ENCODE results near the gene CEACAM19. TPM values are rescaled to one million over a fixed set of nuclear protein-coding genes. Genes with fewer than 3 reads are reported as not detected.
"Not testable (repeated sequence)": the region's sequence is repeated elsewhere in the genome, so short reads cannot be mapped to it uniquely, and the experiment has no call there.

The CEACAM19 gene
- total and polyA plus RNA-seq, 9 of the 15 experiments (the other 6 are each of a cell fraction or from before 2014, with no cell fraction given) = 0.15 to 0.30 (median 0.23) TPM; not detected in 5

DNA sequence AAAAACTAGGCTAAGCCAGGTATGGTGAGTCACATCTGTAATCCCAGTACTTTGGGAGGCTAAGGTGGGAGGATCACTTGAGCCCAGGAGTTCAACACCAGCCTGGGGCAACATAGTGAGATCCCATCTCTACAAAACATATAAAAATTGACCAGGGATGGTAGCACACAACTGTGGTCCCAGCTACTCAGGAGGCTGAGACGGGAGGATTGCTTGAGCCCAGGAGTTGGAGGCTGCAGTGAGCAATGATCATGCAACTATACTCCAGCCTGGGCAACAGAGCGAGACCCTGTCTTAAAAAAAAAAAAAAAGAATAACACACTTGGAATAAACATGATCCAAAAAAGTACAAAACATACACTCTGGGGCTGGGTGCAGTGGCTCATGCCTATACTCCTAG, 1.3 kb upstream of the CEACAM19 start:
- in situ Hi-C loops (cut with MboI); DNase-seq (ENCODE audit: extremely low read depth in 1 of 4, low spot score in 3 of 4); H3K27ac ChIP-seq (ENCODE audit: extremely low read depth, low read depth, low read length); H4K20me1 ChIP-seq (replicated peaks; ENCODE audit: control insufficient read depth, insufficient read depth, low read length); H3K4me3 ChIP-seq; H3K9me1 ChIP-seq (ENCODE audit: control insufficient read depth, insufficient read depth, low read length); FAIRE-seq; H3K9me3 ChIP-seq (replicated peaks; ENCODE audit: control insufficient read depth, insufficient read depth, low read depth, low read length); POLR2A ChIA-PET; H3K4me2 ChIP-seq (ENCODE audit: insufficient read depth, low read length); ATAC-seq; H3K4me1 ChIP-seq (replicated peaks in 1 of 2; ENCODE audit: control insufficient read depth in 2 of 2, insufficient read depth in 2 of 2, low read length in 2 of 2); H2AFZ ChIP-seq (ENCODE audit: low read depth, low read length); CTCF ChIA-PET (ENCODE audit: low intra/inter-chr PET ratio); intact Hi-C loops (cut with micrococcal nuclease); BruUV-seq (replicated peaks); H3K36me3 ChIP-seq (ENCODE audit: control insufficient read depth, insufficient read depth, low read length); H3K27me3 ChIP-seq (ENCODE audit: control insufficient read depth in 2 of 2, insufficient read depth in 2 of 2, low read length in 2 of 2); H3K79me2 ChIP-seq (ENCODE audit: control insufficient read depth, insufficient read depth, low read length); H3K9ac ChIP-seq (ENCODE audit: insufficient read depth in 1 of 2, low read depth in 2 of 2, low read length in 2 of 2): not testable (repeated sequence)
- peak; percentile 50 for TF ChIP-seq BCOR (IDR thresholded peaks at IDR 0.05)
- peak; percentile 94 for TF ChIP-seq ZNF121 (CRISPR knock-in tag; conservative IDR thresholded peaks at IDR 0.05)
- WGBS (ENCODE audit: insufficient coverage, low coverage, missing lambda C conversion rate) = 18% methylated on average over 1 of the region's 2 CpGs

DNA sequence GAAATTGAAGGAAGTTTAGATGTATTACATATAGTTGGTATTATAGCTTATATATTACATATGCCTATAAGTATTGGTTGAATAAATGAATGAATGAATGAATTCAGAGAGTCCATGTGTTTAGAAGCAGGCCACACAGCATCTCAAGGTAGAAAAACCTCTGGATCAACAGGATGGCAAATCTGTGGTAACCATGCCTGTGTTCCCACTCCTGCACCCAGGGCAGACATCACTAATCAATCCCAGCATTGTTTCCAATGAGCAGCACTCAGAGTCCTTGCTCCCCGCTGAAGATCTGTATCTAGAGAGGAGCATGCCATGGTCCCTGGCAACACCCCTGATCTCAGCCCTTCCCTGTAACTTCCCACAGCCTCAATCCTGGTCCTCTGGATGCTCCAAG, 944 bp downstream of the CEACAM19 start:
- Histone ChIP-seq H3K27me3 (ENCODE audit: control insufficient read depth in 2 of 2, insufficient read depth in 2 of 2, low read length in 2 of 2) (no peaks in the 10 kb centered on the region), H3K79me2 (ENCODE audit: control insufficient read depth, insufficient read depth, low read length) (no peaks in the 10 kb centered on the region), H3K4me3 (no peak overlapping the region), H4K20me1 (replicated peaks; ENCODE audit: control insufficient read depth, insufficient read depth, low read length) (no peaks in the 10 kb centered on the region; the same call in 1 of the 2 replicates), H3K4me1 (replicated peaks in 1 of 2; ENCODE audit: control insufficient read depth in 2 of 2, insufficient read depth in 2 of 2, low read length in 2 of 2) (peaks cover 0 to 3% of the 10 kb centered on the region in 2 experiments; a peak in 1 of 5 replicates), H3K9me3 (replicated peaks; ENCODE audit: control insufficient read depth, insufficient read depth, low read depth, low read length) (no peaks in the 10 kb centered on the region), H3K9ac (ENCODE audit: insufficient read depth in 1 of 2, low read depth in 2 of 2, low read length in 2 of 2) (no peak overlapping the region), H3K9me1 (ENCODE audit: control insufficient read depth, insufficient read depth, low read length) (no peaks in the 10 kb centered on the region), H2AFZ (ENCODE audit: low read depth, low read length) (no peak overlapping the region), H3K4me2 (ENCODE audit: insufficient read depth, low read length) (no peak overlapping the region), H3K36me3 (ENCODE audit: control insufficient read depth, insufficient read depth, low read length) (no peaks in the 10 kb centered on the region), H3K27ac (ENCODE audit: extremely low read depth, low read depth, low read length) (no peak overlapping the region)
- DNase-seq (ENCODE audit: extremely low read depth in 1 of 4, low spot score in 3 of 4) (no peak), FAIRE-seq (no peak), ATAC-seq (no peak)
- POLR2A ChIA-PET = no interaction called here
- 20% methylated on average over 1 of the region's 1 CpG for WGBS (ENCODE audit: insufficient coverage, low coverage, missing lambda C conversion rate)
- intact Hi-C loops (cut with micrococcal nuclease) (no loop called here), in situ Hi-C loops (cut with MboI) (no loop called here)
- CTCF ChIA-PET (ENCODE audit: low intra/inter-chr PET ratio) = no interaction called here
- no TSS peak for BruUV-seq (replicated peaks)
- peak; percentile 67; the same call in 1 of the 2 replicates for TF ChIP-seq ZNF24 (IDR thresholded peaks at IDR 0.05)
- TF ChIP-seq ZNF696 (CRISPR knock-in tag; conservative IDR thresholded peaks at IDR 0.05) = no peak
- peak; percentile 98 for TF ChIP-seq ZNF23 (CRISPR knock-in tag; IDR thresholded peaks at IDR 0.05)
- peak; percentile 46 for TF ChIP-seq RBM25 (IDR thresholded peaks at IDR 0.05; ENCODE audit: low read depth, low read length, severe bottlenecking)
- TF ChIP-seq GATAD2A (IDR thresholded peaks at IDR 0.05) = no peak
- TF ChIP-seq, protein P1, sequence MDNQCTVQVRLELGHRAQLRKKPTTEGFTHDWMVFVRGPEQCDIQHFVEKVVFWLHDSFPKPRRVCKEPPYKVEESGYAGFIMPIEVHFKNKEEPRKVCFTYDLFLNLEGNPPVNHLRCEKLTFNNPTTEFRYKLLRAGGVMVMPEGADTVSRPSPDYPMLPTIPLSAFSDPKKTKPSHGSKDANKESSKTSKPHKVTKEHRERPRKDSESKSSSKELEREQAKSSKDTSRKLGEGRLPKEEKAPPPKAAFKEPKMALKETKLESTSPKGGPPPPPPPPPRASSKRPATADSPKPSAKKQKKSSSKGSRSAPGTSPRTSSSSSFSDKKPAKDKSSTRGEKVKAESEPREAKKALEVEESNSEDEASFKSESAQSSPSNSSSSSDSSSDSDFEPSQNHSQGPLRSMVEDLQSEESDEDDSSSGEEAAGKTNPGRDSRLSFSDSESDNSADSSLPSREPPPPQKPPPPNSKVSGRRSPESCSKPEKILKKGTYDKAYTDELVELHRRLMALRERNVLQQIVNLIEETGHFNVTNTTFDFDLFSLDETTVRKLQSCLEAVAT (IDR thresholded peaks at IDR 0.05) = peak in 1 of 2 experiments; percentile 96; a peak in 2 of 4 replicates
- peak; percentile 98 for TF ChIP-seq ZBTB17 (CRISPR knock-in tag; IDR thresholded peaks at IDR 0.05)
- no peak for TF ChIP-seq SNRNP70 (optimal IDR thresholded peaks at IDR 0.05; ENCODE audit: low read depth, low read length)
- no peak for TF ChIP-seq ZNF121 (CRISPR knock-in tag; conservative IDR thresholded peaks at IDR 0.05)
- 0 out of 4 replicates have a peak, but pooled peaks of 1 of the 2 experiments have one; percentile 15 for TF ChIP-seq RCOR1 (IDR thresholded peaks at IDR 0.05; ENCODE audit: borderline replicate concordance in 1 of 2, low read depth in 2 of 2, low read length in 2 of 2)
